ENCODE results near the gene SUPT4H1. TPM values are rescaled to one million over a fixed set of nuclear protein-coding genes. Genes with fewer than 3 reads are reported as not detected.

The SUPT4H1 gene
- total and polyA plus RNA-seq, 2 experiments from 2014 or later, result 82.2 to 83.7 TPM

GRCh38 chr17:58302171-58302918 is 49.7 kb downstream of the SUPT4H1 start (continued):
- no peak for TF ChIP-seq ZNF462 (CRISPR knock-in tag; IDR thresholded peaks at IDR 0.05)
- no peak for TF ChIP-seq POLR2AphosphoS5 (IDR thresholded peaks at IDR 0.05; ENCODE audit: low read depth)
- TF ChIP-seq ETS1 (IDR thresholded peaks at IDR 0.05), result no peak
- no peak for TF ChIP-seq NANOG (IDR thresholded peaks at IDR 0.05; ENCODE audit: borderline replicate concordance)
- TF ChIP-seq ZNF331 (CRISPR knock-in tag; IDR thresholded peaks at IDR 0.05; ENCODE audit: low read depth), result no peak
- TF ChIP-seq JUNB (IDR thresholded peaks at IDR 0.05; ENCODE audit: unreplicated experiment), result no peak

GRCh38 chr17:58301504-58302150 is 50.4 kb downstream of the SUPT4H1 start:
- H3K4me1 Mint-ChIP-seq, result peaks cover 22% of the 10 kb centered on the region
- no peak overlapping the region for H3K27ac Mint-ChIP-seq
- peak overlapping the region; percentile 66; the same call in 1 of the 2 replicates for H2AFZ ChIP-seq
- H3K27me3 Mint-ChIP-seq (ENCODE audit: insufficient read depth, low read depth, poor library complexity), result peaks cover 4% of the 10 kb centered on the region
- no peaks in the 10 kb centered on the region for H3K79me2 ChIP-seq (replicated peaks; ENCODE audit: insufficient read depth)
- H3K4me1 ChIP-seq (ENCODE audit: insufficient read depth), result peaks cover 13% of the 10 kb centered on the region
- H3K4me3 ChIP-seq, result no peak overlapping the region
- H3K9me3 Mint-ChIP-seq, result no peaks in the 10 kb centered on the region
- no peak for DNase-seq (ENCODE audit: low spot score)
- H3F3A ChIP-seq (replicated peaks; ENCODE audit: low read depth), result no peaks in the 10 kb centered on the region
- H4K20me1 ChIP-seq (replicated peaks; ENCODE audit: insufficient read depth), result no peaks in the 10 kb centered on the region
- H3K36me3 ChIP-seq (ENCODE audit: insufficient read depth), result no peaks in the 10 kb centered on the region
- no peak overlapping the region; the same call in 2 of the 3 replicates for H3K4me3 Mint-ChIP-seq
- H3K36me3 Mint-ChIP-seq (ENCODE audit: low read depth), result no peaks in the 10 kb centered on the region
- H3K27me3 ChIP-seq (ENCODE audit: insufficient read depth), result no peaks in the 10 kb centered on the region
- H3K9me2 ChIP-seq (ENCODE audit: insufficient read depth), result no peaks in the 10 kb centered on the region
- peak overlapping the region; percentile 43; the same call in 1 of the 2 replicates for H3K4me2 ChIP-seq
- ATAC-seq, result no peak
- H3K27ac ChIP-seq (ENCODE audit: low read depth), result no peak overlapping the region
- TF ChIP-seq ZNF462 (CRISPR knock-in tag; IDR thresholded peaks at IDR 0.05) (no peak), STAT1 (IDR thresholded peaks at IDR 0.05; ENCODE audit: unreplicated experiment) (no peak)
